Measurements from ENCODE around the gene ATP13A2. TPM values are rescaled to one million over a fixed set of nuclear protein-coding genes. Genes with fewer than 3 reads are reported as not detected.

The ATP13A2 gene
- total RNA-seq, 3 donors from 2014 or later (not counting 1 experiment from before 2014, with no cell fraction given): 38.7 to 53.6 (median 42.8) TPM

GRCh38 chr1:16971341-16972188 lies 40.2 kb downstream of the ATP13A2 start:
- Mint-ChIP-seq H3K27me3 (ENCODE audit: low read depth in 2 of 2) (no peaks in the 10 kb centered on the region), H3K4me1 (no peaks in the 10 kb centered on the region), H3K4me3 (no peak overlapping the region), H3K36me3 (no peaks in the 10 kb centered on the region), H3K27ac (no peak overlapping the region), H3K9me3 (no peaks in the 10 kb centered on the region)
- peaks cover 2% of the 10 kb centered on the region for H3K36me3 ChIP-seq (ENCODE audit: control insufficient read depth, insufficient read depth, low read length)
- DNase-seq (no peak), ATAC-seq (no peak)
- TF ChIP-seq CTCF (IDR thresholded peaks at IDR 0.05): no peak
- no peaks in the 10 kb centered on the region for H3K9me3 ChIP-seq (ENCODE audit: control insufficient read depth, insufficient read depth, low read length)
- WGBS (ENCODE audit: insufficient coverage): 92% methylated on average over 28 of the region's 28 CpGs
- H3K27me3 ChIP-seq (ENCODE audit: control insufficient read depth, insufficient read depth, low read length): no peaks in the 10 kb centered on the region
- H3K4me1 ChIP-seq (ENCODE audit: control insufficient read depth, insufficient read depth, low read length): no peaks in the 10 kb centered on the region
- H3K27ac ChIP-seq (ENCODE audit: low read length): no peak overlapping the region
- H3K4me3 ChIP-seq (ENCODE audit: low read length): no peak overlapping the region
- intact Hi-C loops (cut with micrococcal nuclease): no loop called here

- TF ChIP-seq CTCF (IDR thresholded peaks at IDR 0.05): no peak
- Histone ChIP-seq H3K36me3 (ENCODE audit: control insufficient read depth, insufficient read depth, low read length) (peaks cover 6% of the 10 kb centered on the region), H3K9me3 (ENCODE audit: control insufficient read depth, insufficient read depth, low read length) (no peaks in the 10 kb centered on the region), H3K4me3 (ENCODE audit: low read length) (no peak overlapping the region), H3K4me1 (ENCODE audit: control insufficient read depth, insufficient read depth, low read length) (no peaks in the 10 kb centered on the region), H3K27ac (ENCODE audit: low read length) (no peak overlapping the region), H3K27me3 (ENCODE audit: control insufficient read depth, insufficient read depth, low read length) (no peaks in the 10 kb centered on the region)
- Mint-ChIP-seq H3K4me1 (no peaks in the 10 kb centered on the region), H3K36me3 (no peaks in the 10 kb centered on the region), H3K27ac (no peak overlapping the region), H3K4me3 (no peak overlapping the region), H3K9me3 (no peaks in the 10 kb centered on the region), H3K27me3 (ENCODE audit: low read depth in 2 of 2) (no peaks in the 10 kb centered on the region)
- intact Hi-C loops (cut with micrococcal nuclease): no loop called here
- WGBS (ENCODE audit: insufficient coverage): 98% methylated on average over 28 of the region's 28 CpGs
- ATAC-seq (no peak), DNase-seq (no peak)
These were observed 41.4 kb downstream of the ATP13A2 start for GRCh38 chr1:16970132-16970910.

DNA sequence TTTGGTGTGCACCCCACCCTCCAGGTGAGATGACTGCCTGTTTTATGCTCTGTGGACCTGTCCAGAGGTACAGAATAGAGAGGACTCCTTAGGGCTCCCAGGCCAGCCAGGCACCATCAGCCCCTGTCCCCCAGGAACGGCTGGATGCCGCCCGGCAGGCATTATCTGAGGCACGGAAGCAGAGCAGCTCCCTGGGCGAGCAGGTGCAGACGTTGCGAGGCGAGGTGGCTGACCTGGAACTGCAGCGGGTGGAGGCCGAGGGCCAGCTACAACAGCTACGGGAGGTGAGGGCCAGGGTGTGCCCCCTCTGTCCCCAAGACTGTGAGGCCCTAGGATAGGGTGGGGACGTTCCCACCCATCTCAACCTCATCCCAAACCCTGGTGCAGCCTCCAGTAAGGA lies 42.1 kb downstream of the ATP13A2 start:
- no peak overlapping the region for H3K4me3 Mint-ChIP-seq
- ATAC-seq: no peak
- H3K27me3 Mint-ChIP-seq (ENCODE audit: low read depth in 2 of 2): no peaks in the 10 kb centered on the region
- TF ChIP-seq CTCF (IDR thresholded peaks at IDR 0.05): no peak
- DNase-seq: no peak
- H3K27ac Mint-ChIP-seq: no peak overlapping the region
- no peaks in the 10 kb centered on the region for H3K9me3 Mint-ChIP-seq
- WGBS (ENCODE audit: insufficient coverage): 95% methylated on average over 12 of the region's 12 CpGs
- Histone ChIP-seq H3K4me1 (ENCODE audit: control insufficient read depth, insufficient read depth, low read length) (no peaks in the 10 kb centered on the region), H3K36me3 (ENCODE audit: control insufficient read depth, insufficient read depth, low read length) (peaks cover 6% of the 10 kb centered on the region), H3K9me3 (ENCODE audit: control insufficient read depth, insufficient read depth, low read length) (no peaks in the 10 kb centered on the region), H3K27ac (ENCODE audit: low read length) (no peak overlapping the region), H3K27me3 (ENCODE audit: control insufficient read depth, insufficient read depth, low read length) (no peaks in the 10 kb centered on the region), H3K4me3 (ENCODE audit: low read length) (no peak overlapping the region)
- no peaks in the 10 kb centered on the region for H3K4me1 Mint-ChIP-seq
- intact Hi-C loops (cut with micrococcal nuclease): no loop called here
- H3K36me3 Mint-ChIP-seq: no peaks in the 10 kb centered on the region

Data from natural killer cell (primary cell).